ENCODE measurements around the gene FOXN1.

FOXN1 gene

GRCh38 chr17:28571361-28572122 is 65.4 kb downstream of the FOXN1 start, which contains the start of gene PIGS:
TSS of gene PIGS (minus strand) at chr17:28571524. CDS start at chr17:28571496, 28 bp downstream.
- Mint-ChIP-seq H3K9me3 (no peaks in the 10 kb centered on the region), H3K36me3 (ENCODE audit: low read depth) (peaks cover 44% of the 10 kb centered on the region), H3K4me1 (peaks cover 34% of the 10 kb centered on the region), H3K4me3 (peak within 1 kb of the TSS; percentile 97), H3K27me3 (ENCODE audit: low read depth, poor library complexity) (peaks cover 12% of the 10 kb centered on the region), H3K27ac (no peak within 1 kb of the TSS)
- no peak for TF ChIP-seq CTCF (IDR thresholded peaks at IDR 0.05)
- DNase-seq: peak; percentile 96

DNA sequence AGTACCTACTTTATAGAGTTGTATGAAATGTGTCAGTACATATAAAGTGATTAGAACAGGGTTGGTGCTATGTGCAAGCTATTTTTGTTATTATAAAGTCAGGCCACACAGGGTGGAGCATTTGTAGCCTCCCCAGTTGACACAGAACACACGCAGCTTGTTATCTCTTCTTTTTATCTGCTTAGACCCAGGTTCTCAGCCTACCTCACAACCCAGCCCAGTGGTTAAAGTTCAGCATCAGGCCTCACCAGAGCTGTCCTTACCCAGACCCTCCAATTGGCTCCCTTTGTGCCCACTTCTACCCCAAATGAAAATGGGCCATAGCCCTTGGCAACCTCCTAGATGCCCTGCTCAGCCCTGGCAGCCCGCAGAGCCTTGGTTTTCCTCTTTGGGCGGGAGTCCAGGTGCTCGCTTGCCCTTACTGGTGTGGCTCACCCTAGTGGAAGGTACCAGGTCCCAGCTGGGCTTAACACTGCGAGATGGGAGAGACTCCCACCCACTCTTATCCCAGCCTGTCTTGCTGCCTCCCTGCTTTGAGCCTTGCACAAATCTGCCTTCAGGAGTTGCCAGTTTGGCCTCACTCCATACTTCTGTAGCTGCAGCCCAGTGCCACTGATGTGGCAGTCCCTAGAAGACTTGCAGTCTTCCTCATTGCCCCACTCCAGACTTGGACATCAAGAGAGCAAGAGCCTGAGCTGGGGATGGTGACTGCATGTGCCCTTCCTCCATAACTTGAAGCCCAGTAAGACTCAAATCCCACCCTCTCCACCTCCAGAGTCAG is 66.3 kb downstream of the FOXN1 start:
- DNase-seq: no peak
- TF ChIP-seq CTCF (IDR thresholded peaks at IDR 0.05): no peak
- Mint-ChIP-seq H3K4me3 (peak overlapping the region; percentile 97), H3K36me3 (ENCODE audit: low read depth) (peaks cover 45% of the 10 kb centered on the region), H3K4me1 (peaks cover 40% of the 10 kb centered on the region), H3K27me3 (ENCODE audit: low read depth, poor library complexity) (peaks cover 12% of the 10 kb centered on the region), H3K27ac (peak overlapping the region; percentile 36), H3K9me3 (no peaks in the 10 kb centered on the region)

GRCh38 chr17:28573040-28573380 is 66.9 kb downstream of the FOXN1 start:
- H3K27ac Mint-ChIP-seq: no peak overlapping the region
- peaks cover 40% of the 10 kb centered on the region for H3K4me1 Mint-ChIP-seq
- peaks cover 12% of the 10 kb centered on the region for H3K27me3 Mint-ChIP-seq (ENCODE audit: low read depth, poor library complexity)
- no peak for DNase-seq
- H3K9me3 Mint-ChIP-seq: no peaks in the 10 kb centered on the region
- TF ChIP-seq CTCF (IDR thresholded peaks at IDR 0.05): no peak
- peaks cover 45% of the 10 kb centered on the region for H3K36me3 Mint-ChIP-seq (ENCODE audit: low read depth)
- no peak overlapping the region for H3K4me3 Mint-ChIP-seq

GRCh38 chr17:28573521-28573920 is 67.4 kb downstream of the FOXN1 start:
- no peaks in the 10 kb centered on the region for H3K9me3 Mint-ChIP-seq
- H3K4me3 Mint-ChIP-seq: no peak overlapping the region
- no peak for TF ChIP-seq CTCF (IDR thresholded peaks at IDR 0.05)
- H3K27ac Mint-ChIP-seq: no peak overlapping the region
- peaks cover 12% of the 10 kb centered on the region for H3K27me3 Mint-ChIP-seq (ENCODE audit: low read depth, poor library complexity)
- no peak for DNase-seq
- H3K4me1 Mint-ChIP-seq: peaks cover 40% of the 10 kb centered on the region
- H3K36me3 Mint-ChIP-seq (ENCODE audit: low read depth): peaks cover 42% of the 10 kb centered on the region

DNA sequence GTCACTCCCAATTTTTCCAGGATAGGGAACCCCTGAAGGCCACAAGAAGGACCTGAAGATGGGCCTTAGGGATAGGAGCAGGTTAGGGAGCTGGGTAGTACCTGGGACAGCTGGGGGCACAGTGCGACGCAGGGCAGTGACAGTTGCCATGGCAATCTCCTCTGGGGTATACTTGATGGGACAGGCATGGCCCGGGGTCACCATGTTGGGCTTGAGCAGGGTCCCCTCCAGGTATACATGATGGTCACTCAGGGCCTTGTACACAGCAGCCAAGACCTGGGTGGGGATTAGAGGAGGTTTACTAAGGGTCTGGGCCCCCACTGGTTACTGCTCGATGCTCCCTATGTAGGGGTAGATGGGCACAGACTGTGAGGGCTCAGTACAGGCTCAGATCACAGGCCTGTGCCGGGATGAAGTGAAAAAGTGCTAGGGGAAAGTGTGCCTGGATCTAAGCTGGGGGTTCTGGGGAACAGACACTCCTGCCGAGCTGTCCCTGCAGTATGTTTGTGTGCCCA is 67.9 kb downstream of the FOXN1 start:
- TF ChIP-seq CTCF (IDR thresholded peaks at IDR 0.05): no peak
- no peaks in the 10 kb centered on the region for H3K9me3 Mint-ChIP-seq
- no peak overlapping the region for H3K4me3 Mint-ChIP-seq
- peaks cover 12% of the 10 kb centered on the region for H3K27me3 Mint-ChIP-seq (ENCODE audit: low read depth, poor library complexity)
- H3K36me3 Mint-ChIP-seq (ENCODE audit: low read depth): peaks cover 42% of the 10 kb centered on the region
- DNase-seq: no peak
- no peak overlapping the region for H3K27ac Mint-ChIP-seq
- H3K4me1 Mint-ChIP-seq: peaks cover 40% of the 10 kb centered on the region
